ENCODE measurements around the gene ITGB2. TPM values are rescaled to one million over a fixed set of nuclear protein-coding genes. Genes with fewer than 3 reads are reported as not detected.

The ITGB2 gene
- total RNA-seq, 2 donors from 2014 or later = 1.6 to 2.3 TPM

- no peak for DNase-seq
- Mint-ChIP-seq H3K4me3 (no peak overlapping the region), H3K9me3 (no peaks in the 10 kb centered on the region), H3K4me1 (peaks cover 5% of the 10 kb centered on the region), H3K36me3 (ENCODE audit: low read depth) (no peaks in the 10 kb centered on the region), H3K27ac (no peak overlapping the region), H3K27me3 (ENCODE audit: insufficient read depth) (no peaks in the 10 kb centered on the region)
- no peak overlapping the region for H3K27ac ChIP-seq (ENCODE audit: low read depth, low read length)
- TF ChIP-seq CTCF (conservative IDR thresholded peaks at IDR 0.05) = no peak
- H3K4me1 ChIP-seq (ENCODE audit: control insufficient read depth, insufficient read depth, low read length) = peaks cover 10% of the 10 kb centered on the region
- no peaks in the 10 kb centered on the region for H3K36me3 ChIP-seq (ENCODE audit: control insufficient read depth, insufficient read depth, low read length)
- no peak overlapping the region for H3K9ac ChIP-seq (ENCODE audit: extremely low read depth, low read length, poor library complexity, severe bottlenecking)
- H3K4me3 ChIP-seq (ENCODE audit: low read length) = no peak overlapping the region
- 92 to 93% methylated on average over 14 to 27 of the region's 27 CpGs for WGBS, 2 experiments (ENCODE audit: insufficient coverage in 1 of 2, insufficient read length in 1 of 2)
- H3K9me3 ChIP-seq (ENCODE audit: control insufficient read depth, low read length) = no peaks in the 10 kb centered on the region
- H3K27me3 ChIP-seq (ENCODE audit: control insufficient read depth, insufficient read depth, low read length, poor library complexity, severe bottlenecking) = no peaks in the 10 kb centered on the region
Observed at GRCh38 chr21:44910229-44911067, 10.3 kb downstream of the ITGB2 start.

GRCh38 chr21:44909719-44910118 lies 11.0 kb downstream of the ITGB2 start:
- H3K36me3 Mint-ChIP-seq (ENCODE audit: low read depth) = no peaks in the 10 kb centered on the region
- Histone ChIP-seq H3K27ac (ENCODE audit: low read depth, low read length) (no peak overlapping the region), H3K9ac (ENCODE audit: extremely low read depth, low read length, poor library complexity, severe bottlenecking) (no peak overlapping the region), H3K36me3 (ENCODE audit: control insufficient read depth, insufficient read depth, low read length) (no peaks in the 10 kb centered on the region), H3K4me3 (ENCODE audit: low read length) (no peak overlapping the region), H3K27me3 (ENCODE audit: control insufficient read depth, insufficient read depth, low read length, poor library complexity, severe bottlenecking) (no peaks in the 10 kb centered on the region), H3K9me3 (ENCODE audit: control insufficient read depth, low read length) (no peaks in the 10 kb centered on the region), H3K4me1 (ENCODE audit: control insufficient read depth, insufficient read depth, low read length) (peaks cover 10% of the 10 kb centered on the region)
- H3K4me1 Mint-ChIP-seq = peaks cover 5% of the 10 kb centered on the region
- TF ChIP-seq CTCF (conservative IDR thresholded peaks at IDR 0.05) = no peak
- 93 to 96% methylated on average over 8 to 9 of the region's 9 CpGs for WGBS, 2 experiments (ENCODE audit: insufficient coverage in 1 of 2, insufficient read length in 1 of 2)
- no peaks in the 10 kb centered on the region for H3K27me3 Mint-ChIP-seq (ENCODE audit: insufficient read depth)
- H3K27ac Mint-ChIP-seq = no peak overlapping the region
- H3K4me3 Mint-ChIP-seq = no peak overlapping the region
- H3K9me3 Mint-ChIP-seq = no peaks in the 10 kb centered on the region
- DNase-seq = no peak

- TF ChIP-seq CTCF (conservative IDR thresholded peaks at IDR 0.05) = no peak
- Mint-ChIP-seq H3K27me3 (ENCODE audit: insufficient read depth) (no peaks in the 10 kb centered on the region), H3K4me1 (peaks cover 5% of the 10 kb centered on the region), H3K4me3 (no peak overlapping the region), H3K27ac (no peak overlapping the region), H3K9me3 (no peaks in the 10 kb centered on the region), H3K36me3 (ENCODE audit: low read depth) (no peaks in the 10 kb centered on the region)
- H3K4me3 ChIP-seq (ENCODE audit: low read length) = no peak overlapping the region
- H3K9ac ChIP-seq (ENCODE audit: extremely low read depth, low read length, poor library complexity, severe bottlenecking) = no peak overlapping the region
- H3K27ac ChIP-seq (ENCODE audit: low read depth, low read length) = no peak overlapping the region
- 92 to 96% methylated on average over 21 of the region's 21 CpGs for WGBS, 2 experiments (ENCODE audit: insufficient coverage in 1 of 2, insufficient read length in 1 of 2)
- H3K9me3 ChIP-seq (ENCODE audit: control insufficient read depth, low read length) = no peaks in the 10 kb centered on the region
- DNase-seq = no peak
- H3K4me1 ChIP-seq (ENCODE audit: control insufficient read depth, insufficient read depth, low read length) = peaks cover 10% of the 10 kb centered on the region
- no peaks in the 10 kb centered on the region for H3K27me3 ChIP-seq (ENCODE audit: control insufficient read depth, insufficient read depth, low read length, poor library complexity, severe bottlenecking)
- no peaks in the 10 kb centered on the region for H3K36me3 ChIP-seq (ENCODE audit: control insufficient read depth, insufficient read depth, low read length)
Observed at GRCh38 chr21:44908908-44909307, 11.8 kb downstream of the ITGB2 start.
